Spleen (tissue), 11 donors: ENCODE data around the gene GNAI1. TPM values are rescaled to one million over a fixed set of nuclear protein-coding genes. Genes with fewer than 3 reads are reported as not detected.
A peak's percentile ranks its signal among the peaks of the same experiment; 100 is the strongest.

Experiments used
- DNase-seq: peaks from one replicate; pipeline ENCODE4 v3.0.0-alpha.2; 2020
- H3K27ac ChIP-seq, 8 donors: fragments of 200-600 bp; sonication (generic) in 7 of 8; 1 replicate in 4 of 8; 2 replicates in 4 of 8; pipeline versions ENCODE4 v1.5.0 to v1.8.0; 2016 to 2021; ENCODE audit warnings: inconsistent platforms in 4 of 8, mild to moderate bottlenecking in 4 of 8, moderate library complexity in 1 of 8
- H3K27me3 ChIP-seq, 7 donors: fragments of 200-600 bp; sonication (generic) in 6 of 7; replicated peaks in 1 of 7; 1 replicate in 4 of 7; 2 replicates in 3 of 7; pipeline versions ENCODE4 v1.5.0 to v1.8.0; 2016 to 2021; ENCODE audit warnings: inconsistent platforms in 3 of 7, mild to moderate bottlenecking in 1 of 7
- H3K36me3 ChIP-seq, 6 donors: fragments of 200-600 bp; sonication (generic) in 5 of 6; 1 replicate in 4 of 6; 2 replicates in 2 of 6; pipeline versions ENCODE4 v1.5.0 to v1.8.0; 2016 to 2021; ENCODE audit warnings: inconsistent platforms in 2 of 6
- H3K4me1 ChIP-seq, 6 donors: fragments of 200-600 bp; sonication (generic) in 5 of 6; 1 replicate in 3 of 6; 2 replicates in 3 of 6; pipeline versions ENCODE4 v1.5.0 to v1.8.0; 2016 to 2021; ENCODE audit warnings: inconsistent platforms in 3 of 6
- H3K4me3 ChIP-seq, 8 donors: fragments of 200-600 bp; sonication (generic) in 7 of 8; 1 replicate in 4 of 8; 2 replicates in 4 of 8; pipeline versions ENCODE4 v1.5.0 to v1.8.0; 2016 to 2021; ENCODE audit warnings: inconsistent platforms in 4 of 8, mild to moderate bottlenecking in 4 of 8, moderate library complexity in 2 of 8
- H3K9me3 ChIP-seq, 8 donors: fragments of 200-600 bp; sonication (generic) in 7 of 8; 1 replicate in 4 of 8; 2 replicates in 4 of 8; pipeline versions ENCODE4 v1.5.0 to v1.8.0; 2016 to 2021; ENCODE audit warnings: inconsistent platforms in 4 of 8
- CTCF ChIP-seq, 11 experiments: fragments of 200-600 bp in 7 of 11; fragments of 450-650 bp in 4 of 11; sonication (generic) in 4 of 11; IDR thresholded peaks in 8 of 11; conservative IDR thresholded peaks in 3 of 11; 1 replicate in 7 of 11; 2 replicates in 4 of 11; pipeline versions ENCODE4 v1.4.0 to v1.8.0; 2016 to 2021; ENCODE audit warnings: antibody characterized with exemption in 11 of 11, inconsistent platforms in 4 of 11, mild to moderate bottlenecking in 1 of 11
- POLR2A ChIP-seq, 3 donors: fragments of 450-650 bp; IDR thresholded peaks; one replicate each; pipeline ENCODE4 v1.5.1; 2017; ENCODE audit warnings: antibody characterized with exemption in 3 of 3, mild to moderate bottlenecking in 1 of 3
- POLR2AphosphoS5 ChIP-seq, 3 donors: sonication (generic); formaldehyde crosslinking; IDR thresholded peaks; one replicate each; pipeline ENCODE4 v1.5.1; 2017; ENCODE audit warnings: antibody characterized with exemption in 3 of 3
- whole genome bisulfite sequencing, 5 donors: extraction: QIAGEN DNeasy Blood & Tissue Kit in 3 of 5; methylation state at CpG; one replicate each; pipeline versions ENCODE4 v1.1.5 to v1.1.7; 2013 to 2018; 5-methylcytosine and 5-hydroxymethylcytosine counted together
- intact Hi-C: fragments of 100-400 bp; cut with DNase I; formaldehyde crosslinking; loops from one replicate; pipeline ENCODE4 v1.15.0; 2023; ENCODE audit warnings: low total_unique reads
- polyA plus RNA-seq, 3 donors: library from polyadenylated mRNA; stranded (reverse); fragments of 200-250 nt; gene quantifications; one replicate each; pipeline ENCODE4 v1.2.1, GENCODE V29; 2013
- total RNA-seq, 7 donors: library from RNA; depleted of rRNA in 3 of 7; stranded (reverse); fragments of >200 nt in 3 of 7; fragmentation: NEBNext Ultra II Directional in 4 of 7; extraction: Animal tissue kit (Norgen Biotek cat#: 25700) in 4 of 7; gene quantifications; one replicate each; pipeline versions ENCODE4 v1.1.0 to v1.2.1, GENCODE V29; 2016 to 2021
- donor health status: healthy with polysubstance abuse.
- donor health status: DM: no; HTN: no; CAD: no; lungs with moderate emphysema.
- donor health status: DM: no; HTN: no; CAD: no.
- donor health status: Bipolar disorder and iron deficiency.
- donor health status: healthy.
- donor health status: DM: no; HTN: no; CAD: no.
- donor health status: DM: yes; HTN: yes; CAD: no.

GNAI1 gene
- total and polyA plus RNA-seq, 10 donors = 2.5 to 16.3 (median 12.2) TPM

GRCh38 chr7:80088705-80089104 lies 45.9 kb upstream of the GNAI1 start:
- no peaks in the 10 kb centered on the region for H3K27me3 ChIP-seq
- H3K4me3 ChIP-seq = no peak overlapping the region
- H3K4me1 ChIP-seq = no peaks in the 10 kb centered on the region
- H3K9me3 ChIP-seq = no peaks in the 10 kb centered on the region
- 30 to 50% (median 34%) methylated on average over 2 of the region's 2 CpGs for WGBS, 5 donors
- DNase-seq = no peak
- no peaks in the 10 kb centered on the region for H3K36me3 ChIP-seq
- H3K27ac ChIP-seq = no peak overlapping the region
- intact Hi-C loops = no loop called here
- TF ChIP-seq POLR2AphosphoS5 (IDR thresholded peaks at IDR 0.05) (no peak), POLR2A (IDR thresholded peaks at IDR 0.05) (no peak), CTCF (IDR thresholded peaks at IDR 0.05 in 8 of 11, conservative IDR thresholded peaks at IDR 0.05 in 3 of 11) (no peak)

- 60 to 80% (median 74%) methylated on average over 1 of the region's 1 CpG for WGBS, 5 donors
- Histone ChIP-seq H3K9me3 (no peaks in the 10 kb centered on the region), H3K36me3 (no peaks in the 10 kb centered on the region), H3K4me3 (no peak overlapping the region), H3K27me3 (no peaks in the 10 kb centered on the region), H3K4me1 (no peaks in the 10 kb centered on the region), H3K27ac (no peak overlapping the region)
- DNase-seq = no peak
- no peak for TF ChIP-seq POLR2AphosphoS5 (IDR thresholded peaks at IDR 0.05)
- TF ChIP-seq POLR2A (IDR thresholded peaks at IDR 0.05) = no peak
- no peak for TF ChIP-seq CTCF (IDR thresholded peaks at IDR 0.05 in 8 of 11, conservative IDR thresholded peaks at IDR 0.05 in 3 of 11)
- intact Hi-C loops = no loop called here
Measured at GRCh38 chr7:80089366-80089765, 45.3 kb upstream of the GNAI1 start.

GRCh38 chr7:80093349-80093748 lies 41.3 kb upstream of the GNAI1 start:
- Histone ChIP-seq H3K4me3 (no peak overlapping the region), H3K27me3 (no peaks in the 10 kb centered on the region), H3K4me1 (no peaks in the 10 kb centered on the region), H3K36me3 (no peaks in the 10 kb centered on the region), H3K9me3 (no peaks in the 10 kb centered on the region), H3K27ac (no peak overlapping the region)
- intact Hi-C loops = no loop called here
- TF ChIP-seq POLR2AphosphoS5 (IDR thresholded peaks at IDR 0.05) (no peak), CTCF (IDR thresholded peaks at IDR 0.05 in 8 of 11, conservative IDR thresholded peaks at IDR 0.05 in 3 of 11) (no peak), POLR2A (IDR thresholded peaks at IDR 0.05) (no peak)
- DNase-seq = no peak
- WGBS, 5 donors = 82 to 93% (median 90%) methylated on average over 2 of the region's 2 CpGs

GRCh38 chr7:80095545-80095944 lies 39.1 kb upstream of the GNAI1 start:
- no peak overlapping the region for H3K4me3 ChIP-seq
- peak in 3 of 11 experiments; percentile 14 to 37 (median 36) for TF ChIP-seq CTCF (IDR thresholded peaks at IDR 0.05 in 8 of 11, conservative IDR thresholded peaks at IDR 0.05 in 3 of 11)
- TF ChIP-seq POLR2AphosphoS5 (IDR thresholded peaks at IDR 0.05) = no peak
- H3K36me3 ChIP-seq = no peaks in the 10 kb centered on the region
- no peak for DNase-seq
- no peaks in the 10 kb centered on the region for H3K27me3 ChIP-seq
- no peak overlapping the region for H3K27ac ChIP-seq
- H3K4me1 ChIP-seq = no peaks in the 10 kb centered on the region
- no peaks in the 10 kb centered on the region for H3K9me3 ChIP-seq
- intact Hi-C loops = no loop called here
- WGBS, 5 donors = 6 to 21% (median 11%) methylated on average over 1 of the region's 1 CpG
